K562 (cell line): ENCODE data around the gene PLAC9. TPM values are rescaled to one million over a fixed set of nuclear protein-coding genes. Genes with fewer than 3 reads are reported as not detected.

ENCODE experiments used
- ADNP ChIP-seq: fragments of 200-800 bp; sonication (Bioruptor generic); IDR thresholded peaks from 2 replicates; pipeline ENCODE4 v1.6.1; 2016; ENCODE audit warnings: missing genetic modification characterization, missing compliant biosample characterization
- DACH1 ChIP-seq: fragments of 450-650 bp; IDR thresholded peaks from 2 replicates; pipeline ENCODE4 v1.6.1; 2018; ENCODE audit not compliant: partially characterized antibody
- EHMT2 ChIP-seq: fragments of 450-650 bp; IDR thresholded peaks from 2 replicates; pipeline ENCODE4 v1.6.1; 2018; ENCODE audit warnings: antibody characterized with exemption
- NR2C2 ChIP-seq, 2 experiments: fragments of 200-800 bp in 1 of 2; sonication (Bioruptor generic) in 1 of 2; sonication (generic) in 1 of 2; formaldehyde crosslinking in 1 of 2; IDR thresholded peaks; 2 replicates each; pipeline versions ENCODE4 v1.6.1 to v1.8.0; 2016 to 2022; ENCODE audit warnings: mild to moderate bottlenecking in 1 of 2, missing compliant biosample characterization in 1 of 2, missing genetic modification characterization in 1 of 2, missing genetic modification reagents in 1 of 2
- REST ChIP-seq, 2 experiments: fragments of 450-650 bp; formaldehyde crosslinking in 1 of 2; IDR thresholded peaks; 2 replicates each; pipeline versions ENCODE4 v1.4.0 to v1.6.1; 2014 to 2020; ENCODE audit warnings: mild to moderate bottlenecking in 2 of 2, borderline replicate concordance in 1 of 2, low read depth in 1 of 2
- TAL1 ChIP-seq: fragments of 450-650 bp; IDR thresholded peaks from 2 replicates; pipeline ENCODE4 v1.6.1; 2016; ENCODE audit warnings: mild to moderate bottlenecking
- TSHZ1 ChIP-seq: fragments of 250-450 bp; sonication (Bioruptor Pico); IDR thresholded peaks from 2 replicates; pipeline ENCODE4 v1.4.0; 2020; ENCODE audit warnings: mild to moderate bottlenecking, moderate library complexity
- UBTF ChIP-seq, 2 experiments: IDR thresholded peaks; 2 replicates each; pipeline ENCODE4 v1.6.1; 2012; ENCODE audit warnings: improper control_type of control experiment in 2 of 2, low read depth in 2 of 2, low read length in 2 of 2, borderline replicate concordance in 1 of 2
- ZNF766 ChIP-seq: fragments of 200-800 bp; sonication (Bioruptor generic); conservative IDR thresholded peaks from 2 replicates; pipeline ENCODE4 v1.6.1; 2016; ENCODE audit warnings: missing genetic modification characterization, missing compliant biosample characterization
- ZNF830 ChIP-seq: fragments of 250-450 bp; sonication (Bioruptor Pico); IDR thresholded peaks from 2 replicates; pipeline ENCODE4 v1.5.0; 2021; ENCODE audit warnings: mild to moderate bottlenecking
- polyA plus RNA-seq, 8 experiments: library from polyadenylated mRNA; depleted of rRNA in 4 of 8; stranded (reverse) in 5 of 8; unstranded in 3 of 8; fragments of >200 nt; fragmentation: Nextera tagmentation in 2 of 8; fragmentation: Illumina TruSeq in 1 of 8; extraction: Ambion mirVana in 2 of 8; extraction: Trizol in 1 of 8; gene quantifications; 2 replicates each; pipeline versions ENCODE4 v1.2.1 to v1.2.3, GENCODE V29; 2011 to 2014; ENCODE audit warnings: inconsistent platforms in 1 of 8, missing spikeins in 1 of 8
- total RNA-seq, 7 experiments: library from RNA; depleted of rRNA in 6 of 7; stranded (reverse); fragments of >200 nt in 6 of 7; fragmentation: Illumina TruSeq in 2 of 7; extraction: Trizol in 2 of 7; gene quantifications; 2 replicates each; pipeline versions ENCODE4 v1.2.1 to v1.2.3, GENCODE V29; 2011 to 2021; ENCODE audit warnings: low replicate concordance in 1 of 7

The PLAC9 gene
- total and polyA plus RNA-seq, 9 of the 15 experiments (the other 6 are each of a cell fraction or from before 2014, with no cell fraction given) = not detected

GRCh38 chr10:80161321-80162083, 29.0 kb downstream of the PLAC9 start (continued):
- no peak for TF ChIP-seq TSHZ1
- no peak for TF ChIP-seq NR2C2 (CRISPR knock-in tag; IDR thresholded peaks at IDR 0.05)
- no peak for TF ChIP-seq NR2C2 (tag; IDR thresholded peaks at IDR 0.05)
- no peak for TF ChIP-seq ZNF830 (CRISPR knock-in tag)
- TF ChIP-seq UBTF (IDR thresholded peaks at IDR 0.05; ENCODE audit: borderline replicate concordance in 1 of 2, low read depth in 2 of 2, low read length in 2 of 2) = no peak
- no peak for TF ChIP-seq EHMT2
- no peak for TF ChIP-seq ADNP (tag)
- TF ChIP-seq TAL1 = no peak
- 0 out of 2 replicates have a peak, but pooled peaks have one; percentile 10 for TF ChIP-seq REST (IDR thresholded peaks at IDR 0.05; ENCODE audit: borderline replicate concordance)
- TF ChIP-seq REST (CRISPR knock-in tag; IDR thresholded peaks at IDR 0.05; ENCODE audit: low read depth) = no peak
- no peak for TF ChIP-seq DACH1
- no peak for TF ChIP-seq ZNF766 (CRISPR knock-in tag)
